HepG2 (cell line): ENCODE measurements around the gene FKBP8. TPM values are rescaled to one million over a fixed set of nuclear protein-coding genes. Genes with fewer than 3 reads are reported as not detected.

ENCODE experiments used
- ATAC-seq: fragments of 200-7000 bp; cut with Tn5 transposase; 3 replicates; pipeline ENCODE4 v1.9.1; 2020; ENCODE audit warnings: mild to moderate bottlenecking, moderate library complexity
- BruUV-seq: library from RNA; stranded (reverse); fragments of 400-500 nt; replicated peaks from 2 replicates; lab custom pipeline; 2021; lab: Mats Ljungman, UMichigan
- CTCF ChIA-PET: fragments of 300-600 bp; formaldehyde crosslinking; extraction: SDS; loops from one replicate; lab custom pipeline; 2021; ENCODE audit warnings: low total read pairs, inconsistent platforms, low intra/inter-chr PET ratio; lab: Yijun Ruan, JAX
- POLR2A ChIA-PET: fragments of 350-600 bp; sonication (Branson Sonifier 250); formaldehyde crosslinking; loops from one replicate; lab custom pipeline; 2020; ENCODE audit warnings: antibody characterized with exemption, inconsistent platforms; lab: Yijun Ruan, JAX
- DNase-seq: peaks from one replicate; pipeline ENCODE4 v3.0.0-alpha.2; 2015; ENCODE audit warnings: low spot score
- FAIRE-seq: peaks from 3 replicates; lab custom pipeline; 2011; peaks lifted over from hg19 to GRCh38; lab: Jason Lieb, UNC
- H2AFZ ChIP-seq: one replicate; pipeline ENCODE4 v1.6.1; 2011; ENCODE audit warnings: low read length, inconsistent platforms
- H3K27ac ChIP-seq: fragments of 300-600 bp; 3 replicates; pipeline ENCODE4 v1.8.0; 2011; ENCODE audit warnings: mixed run types, mild to moderate bottlenecking, mixed read lengths, low read length, inconsistent platforms; ENCODE audit not compliant: insufficient read depth; ENCODE audit errors: extremely low read length
- H3K27me3 ChIP-seq, 2 experiments: fragments of 200-600 bp in 1 of 2; 2 replicates in 1 of 2; 3 replicates in 1 of 2; pipeline versions ENCODE4 v1.6.0 to v1.8.0; 2011; ENCODE audit warnings: low read length in 2 of 2, mild to moderate bottlenecking in 2 of 2, moderate library complexity in 2 of 2, inconsistent platforms in 1 of 2; ENCODE audit not compliant: insufficient read depth in 2 of 2, control insufficient read depth in 1 of 2
- H3K36me3 ChIP-seq, 2 experiments: fragments of 200-600 bp in 1 of 2; replicated peaks in 1 of 2; 2 replicates in 1 of 2; 3 replicates in 1 of 2; pipeline versions ENCODE4 v1.5.1 to v1.8.0; 2011; ENCODE audit warnings: low read length in 2 of 2, inconsistent platforms in 1 of 2; ENCODE audit not compliant: insufficient read depth in 2 of 2, control insufficient read depth in 1 of 2
- H3K4me1 ChIP-seq: 2 replicates; pipeline ENCODE4 v1.5.1; 2012; ENCODE audit warnings: low read length, inconsistent platforms; ENCODE audit not compliant: insufficient read depth
- H3K4me2 ChIP-seq: 2 replicates; pipeline ENCODE4 v1.6.0; 2011; ENCODE audit warnings: low read depth, low read length, inconsistent platforms
- H3K4me3 ChIP-seq, 3 experiments: fragments of 200-600 bp in 1 of 3; sonication (generic), shearing (Covaris generic) in 1 of 3; replicated peaks in 1 of 3; 2 replicates each; pipeline ENCODE4 v1.5.1; 2011 to 2016; ENCODE audit warnings: low read length in 3 of 3, inconsistent platforms in 2 of 3, low read depth in 2 of 3, mild to moderate bottlenecking in 2 of 3, control low read depth in 1 of 3, mixed read lengths in 1 of 3; ENCODE audit not compliant: insufficient read depth in 1 of 3
- H3K79me2 ChIP-seq: one replicate; pipeline ENCODE4 v1.6.1; 2011; ENCODE audit warnings: low read length, inconsistent platforms; ENCODE audit not compliant: insufficient read depth
- H3K9ac ChIP-seq: 2 replicates; pipeline ENCODE4 v1.6.0; 2011; ENCODE audit warnings: mild to moderate bottlenecking, low read depth, low read length, inconsistent platforms; ENCODE audit not compliant: insufficient read depth
- H3K9me3 ChIP-seq: 2 replicates; pipeline ENCODE4 v1.5.1; 2012; ENCODE audit warnings: mild to moderate bottlenecking, low read length
- H4K20me1 ChIP-seq: 2 replicates; pipeline ENCODE4 v1.6.0; 2011; ENCODE audit warnings: inconsistent platforms, mild to moderate bottlenecking, low read length, moderate library complexity; ENCODE audit not compliant: insufficient read depth
- FOSL2 ChIP-seq: sonication (generic); formaldehyde crosslinking; IDR thresholded peaks from 2 replicates; pipeline ENCODE4 v1.4.0; 2020; ENCODE audit warnings: missing genetic modification reagents
- GFI1 ChIP-seq: sonication (generic); formaldehyde crosslinking; IDR thresholded peaks from 2 replicates; pipeline ENCODE4 v1.5.0; 2020; ENCODE audit warnings: missing genetic modification reagents, mild to moderate bottlenecking, borderline replicate concordance
- GPN1 ChIP-seq: sonication (generic); formaldehyde crosslinking; IDR thresholded peaks from 2 replicates; pipeline ENCODE4 v1.5.1; 2020; ENCODE audit warnings: missing genetic modification reagents, borderline replicate concordance
- NBN ChIP-seq: fragments of 450-650 bp; conservative IDR thresholded peaks from 2 replicates; pipeline ENCODE4 v1.6.1; 2017
- NPAS2 ChIP-seq: sonication (generic); formaldehyde crosslinking; IDR thresholded peaks from 2 replicates; pipeline ENCODE4 v1.8.0; 2022; ENCODE audit warnings: mild to moderate bottlenecking, missing genetic modification reagents, borderline replicate concordance
- SMYD3 ChIP-seq: sonication (generic); formaldehyde crosslinking; IDR thresholded peaks from 2 replicates; pipeline ENCODE4 v1.8.1; 2023; ENCODE audit warnings: mild to moderate bottlenecking, missing genetic modification reagents
- SP4 ChIP-seq: sonication (generic); formaldehyde crosslinking; IDR thresholded peaks from 2 replicates; pipeline ENCODE4 v1.8.1; 2023; ENCODE audit warnings: mild to moderate bottlenecking, missing genetic modification reagents
- ZBTB38 ChIP-seq: sonication (generic); formaldehyde crosslinking; IDR thresholded peaks from 2 replicates; pipeline ENCODE4 v1.5.1; 2020; ENCODE audit warnings: mild to moderate bottlenecking, missing genetic modification reagents
- ZBTB7B ChIP-seq: sonication (generic); formaldehyde crosslinking; IDR thresholded peaks from 2 replicates; pipeline ENCODE4 v1.4.0; 2020; ENCODE audit warnings: missing genetic modification reagents
- ZNF274 ChIP-seq: sonication (generic); formaldehyde crosslinking; IDR thresholded peaks from 2 replicates; pipeline ENCODE4 v1.5.1; 2020; ENCODE audit warnings: mild to moderate bottlenecking, missing genetic modification reagents
- ZNF703 ChIP-seq: sonication (generic); formaldehyde crosslinking; IDR thresholded peaks from 2 replicates; pipeline ENCODE4 v1.5.1; 2020; ENCODE audit warnings: missing genetic modification reagents, mild to moderate bottlenecking, moderate library complexity, borderline replicate concordance
- ZNF746 ChIP-seq: sonication (generic); formaldehyde crosslinking; IDR thresholded peaks from 2 replicates; pipeline ENCODE4 v1.8.0; 2022; ENCODE audit warnings: mild to moderate bottlenecking, missing genetic modification reagents
- whole genome bisulfite sequencing: methylation state at CpG from one replicate; pipeline ENCODE4 v1.1.6; 2017; ENCODE audit warnings: low lambda C conversion rate; 5-methylcytosine and 5-hydroxymethylcytosine counted together
- in situ Hi-C: cut with HindIII; loops from 2 replicates; pipeline ENCODE4 v1.10.0; 2017; ENCODE audit warnings: low pct_unique_long_range_greater_than_20kb; ENCODE audit not compliant: extremely low pct_ligation_motif_present
- intact Hi-C: fragments of 100-400 bp; cut with micrococcal nuclease; formaldehyde crosslinking; loops from one replicate; pipeline ENCODE4 v1.10.0; 2022; ENCODE audit not compliant: unreplicated experiment
- polyA plus RNA-seq, 8 experiments: library from polyadenylated mRNA; depleted of rRNA in 3 of 8; stranded (reverse) in 7 of 8; unstranded in 1 of 8; fragments of >200 nt; fragmentation: Illumina TruSeq in 4 of 8; extraction: Trizol in 4 of 8; gene quantifications; 2 replicates each; pipeline versions ENCODE4 v1.2.1 to v1.2.3, GENCODE V29; 2011 to 2016; ENCODE audit warnings: low read depth in 4 of 8, missing spikeins in 1 of 8, mixed read lengths in 1 of 8; ENCODE audit not compliant: insufficient read depth in 1 of 8
- total RNA-seq, 5 experiments: library from RNA; depleted of rRNA; stranded (reverse); fragments of >200 nt; fragmentation: Illumina TruSeq; extraction: Trizol; gene quantifications; 2 replicates each; pipeline ENCODE4 v1.2.3, GENCODE V29; 2016; ENCODE audit warnings: low read depth in 1 of 5
- TF ChIP-seq, protein P1 (sequence below): sonication (generic); formaldehyde crosslinking; IDR thresholded peaks from 2 replicates; pipeline ENCODE4 v1.4.0; 2020; ENCODE audit warnings: missing genetic modification reagents, borderline replicate concordance
- TF ChIP-seq, protein P2 (sequence below): sonication (generic); formaldehyde crosslinking; IDR thresholded peaks from 2 replicates; pipeline ENCODE4 v1.8.1; 2023; ENCODE audit warnings: mild to moderate bottlenecking, moderate library complexity, missing genetic modification reagents
- TF ChIP-seq, protein P3 (sequence below): sonication (generic); formaldehyde crosslinking; conservative IDR thresholded peaks from 2 replicates; pipeline ENCODE4 v1.5.0; 2020; ENCODE audit warnings: missing genetic modification reagents

FKBP8 gene
- total and polyA plus RNA-seq, 2 of the 13 experiments (the other 11 are each of a cell fraction or from before 2014, with no cell fraction given): 81.7 to 93.9 TPM

DNA sequence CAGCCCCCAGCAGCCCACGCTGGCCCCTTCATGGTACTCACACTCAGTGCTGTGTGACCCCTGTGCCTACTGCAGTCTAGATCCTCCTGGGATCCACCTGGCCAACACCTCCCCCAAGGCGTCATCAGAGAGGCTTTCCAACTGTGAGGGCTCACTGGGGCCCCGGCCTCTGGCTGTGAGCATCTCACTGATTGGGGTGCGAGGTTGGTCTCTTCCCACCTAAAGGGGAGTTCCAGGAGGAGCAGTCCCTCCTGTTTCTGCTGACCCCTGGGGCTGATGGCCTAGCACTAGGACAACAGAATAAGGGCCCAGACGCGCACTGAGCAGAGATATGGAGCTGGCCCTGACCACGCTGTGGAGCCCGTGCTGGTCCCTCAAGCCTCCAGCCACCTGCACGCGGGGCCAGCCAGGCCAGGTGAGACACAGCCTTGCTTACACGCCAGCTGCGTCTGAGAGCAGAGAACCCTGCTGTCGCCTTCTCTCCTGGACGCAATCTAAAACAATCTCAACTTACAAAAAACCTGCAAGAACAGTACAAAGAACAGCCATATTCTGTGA is 53.7 kb downstream of the FKBP8 start (continued):
- TF ChIP-seq, protein P1, sequence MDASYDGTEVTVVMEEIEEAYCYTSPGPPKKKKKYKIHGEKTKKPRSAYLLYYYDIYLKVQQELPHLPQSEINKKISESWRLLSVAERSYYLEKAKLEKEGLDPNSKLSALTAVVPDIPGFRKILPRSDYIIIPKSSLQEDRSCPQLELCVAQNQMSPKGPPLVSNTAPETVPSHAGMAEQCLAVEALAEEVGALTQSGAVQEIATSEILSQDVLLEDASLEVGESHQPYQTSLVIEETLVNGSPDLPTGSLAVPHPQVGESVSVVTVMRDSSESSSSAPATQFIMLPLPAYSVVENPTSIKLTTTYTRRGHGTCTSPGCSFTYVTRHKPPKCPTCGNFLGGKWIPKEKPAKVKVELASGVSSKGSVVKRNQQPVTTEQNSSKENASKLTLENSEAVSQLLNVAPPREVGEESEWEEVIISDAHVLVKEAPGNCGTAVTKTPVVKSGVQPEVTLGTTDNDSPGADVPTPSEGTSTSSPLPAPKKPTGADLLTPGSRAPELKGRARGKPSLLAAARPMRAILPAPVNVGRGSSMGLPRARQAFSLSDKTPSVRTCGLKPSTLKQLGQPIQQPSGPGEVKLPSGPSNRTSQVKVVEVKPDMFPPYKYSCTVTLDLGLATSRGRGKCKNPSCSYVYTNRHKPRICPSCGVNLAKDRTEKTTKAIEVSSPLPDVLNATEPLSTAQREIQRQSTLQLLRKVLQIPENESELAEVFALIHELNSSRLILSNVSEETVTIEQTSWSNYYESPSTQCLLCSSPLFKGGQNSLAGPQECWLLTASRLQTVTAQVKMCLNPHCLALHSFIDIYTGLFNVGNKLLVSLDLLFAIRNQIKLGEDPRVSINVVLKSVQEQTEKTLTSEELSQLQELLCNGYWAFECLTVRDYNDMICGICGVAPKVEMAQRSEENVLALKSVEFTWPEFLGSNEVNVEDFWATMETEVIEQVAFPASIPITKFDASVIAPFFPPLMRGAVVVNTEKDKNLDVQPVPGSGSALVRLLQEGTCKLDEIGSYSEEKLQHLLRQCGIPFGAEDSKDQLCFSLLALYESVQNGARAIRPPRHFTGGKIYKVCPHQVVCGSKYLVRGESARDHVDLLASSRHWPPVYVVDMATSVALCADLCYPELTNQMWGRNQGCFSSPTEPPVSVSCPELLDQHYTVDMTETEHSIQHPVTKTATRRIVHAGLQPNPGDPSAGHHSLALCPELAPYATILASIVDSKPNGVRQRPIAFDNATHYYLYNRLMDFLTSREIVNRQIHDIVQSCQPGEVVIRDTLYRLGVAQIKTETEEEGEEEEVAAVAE: no peak
- TF ChIP-seq, protein P2, sequence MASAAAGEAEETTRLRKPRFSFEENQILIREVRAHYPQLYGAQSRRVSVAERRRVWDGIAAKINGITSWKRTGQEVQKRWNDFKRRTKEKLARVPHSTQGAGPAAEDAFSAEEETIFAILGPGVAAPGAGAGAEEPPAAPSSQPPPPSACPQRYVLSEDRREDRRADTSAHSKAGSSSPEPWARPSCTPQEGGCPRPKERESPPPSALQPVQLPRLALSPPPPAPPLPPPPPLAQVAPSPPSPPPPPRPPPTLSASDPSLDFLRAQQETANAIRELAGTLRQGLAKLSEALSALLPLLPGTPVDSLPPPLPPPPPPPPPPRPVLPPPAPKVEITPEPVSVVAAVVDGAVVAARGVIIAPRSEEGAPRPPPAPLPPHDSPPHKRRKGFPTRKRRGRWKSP (CRISPR knock-in tag): no peak
- TF ChIP-seq NPAS2 (CRISPR knock-in tag) (no peak), SP4 (CRISPR knock-in tag) (no peak)

DNA sequence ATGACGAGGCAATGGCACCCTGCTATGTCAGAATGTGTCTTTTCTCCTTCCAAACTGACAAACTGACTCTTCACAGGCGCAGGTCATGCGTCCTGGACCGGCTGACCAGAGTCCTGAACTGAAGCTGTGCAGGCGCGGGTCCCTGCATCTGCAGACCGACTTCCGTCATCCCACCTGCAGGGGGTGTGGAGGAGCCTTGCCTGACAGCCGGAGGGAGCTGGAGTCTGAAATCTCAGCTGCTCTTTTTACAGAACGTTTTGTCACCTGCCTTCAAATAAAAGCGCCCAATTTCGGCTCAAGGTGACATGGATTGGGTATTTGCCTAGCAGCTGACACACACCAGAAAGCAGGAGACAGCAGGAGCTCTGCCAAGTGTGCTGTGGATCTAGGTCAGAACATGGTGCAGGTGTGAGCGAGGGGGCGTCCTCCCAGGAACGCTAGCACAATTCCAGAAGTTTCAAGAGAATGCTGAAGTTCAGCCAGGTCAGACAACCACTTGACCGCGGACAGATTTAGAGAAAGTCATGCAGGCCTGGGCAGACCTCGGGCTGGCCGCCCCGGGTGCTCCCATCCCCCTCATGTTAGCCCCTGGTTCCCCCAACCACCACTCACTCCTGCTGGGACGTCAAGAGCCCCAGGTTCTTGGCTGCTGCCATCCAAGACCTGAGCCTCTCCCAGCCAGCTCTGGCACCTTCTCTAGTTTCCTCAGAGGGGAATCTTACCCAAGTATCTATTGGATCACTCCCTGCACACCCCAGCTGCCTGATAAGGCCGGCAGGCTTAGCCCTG is 54.3 kb downstream of the FKBP8 start:
- Histone ChIP-seq H4K20me1 (peaks cover 85% of the 10 kb centered on the region), H3K79me2 (peaks cover 83% of the 10 kb centered on the region), H3K9ac (no peak overlapping the region), H3K27me3 (no peaks in the 10 kb centered on the region), H3K4me3 (no peak overlapping the region), H3K4me2 (no peak overlapping the region), H3K36me3 (peaks cover 0 to 1% of the 10 kb centered on the region in 2 experiments; a peak in 3 of 5 replicates), H3K4me1 (peaks cover 61% of the 10 kb centered on the region), H2AFZ (no peak overlapping the region), H3K27ac (no peak overlapping the region), H3K9me3 (no peaks in the 10 kb centered on the region)
- peak; percentile 74 for FAIRE-seq
- peak; percentile 50 for DNase-seq
- CTCF ChIA-PET: interaction anchor here (0.6 to 1.6 kb wide), 2 partner anchors 20 to 31 kb away, joined by 3 read pairs; no protein-coding TSS in a partner anchor
- in situ Hi-C loops: no loop called here
- no TSS peak for BruUV-seq
- POLR2A ChIA-PET: interaction anchor here (0.6 to 2.1 kb wide), 5 partner anchors 26 to 83 kb away, joined by 3 to 16 read pairs (median 4); partner anchors contain the start of gene UBA52
- peak; percentile 82 for ATAC-seq
- intact Hi-C loops: loop anchor here (5.0 kb wide), 1 partner anchor 33 kb away; the partner anchor contains the start of gene ELL
- 46% methylated on average over 14 of the region's 22 CpGs for WGBS
- TF ChIP-seq, protein P3, sequence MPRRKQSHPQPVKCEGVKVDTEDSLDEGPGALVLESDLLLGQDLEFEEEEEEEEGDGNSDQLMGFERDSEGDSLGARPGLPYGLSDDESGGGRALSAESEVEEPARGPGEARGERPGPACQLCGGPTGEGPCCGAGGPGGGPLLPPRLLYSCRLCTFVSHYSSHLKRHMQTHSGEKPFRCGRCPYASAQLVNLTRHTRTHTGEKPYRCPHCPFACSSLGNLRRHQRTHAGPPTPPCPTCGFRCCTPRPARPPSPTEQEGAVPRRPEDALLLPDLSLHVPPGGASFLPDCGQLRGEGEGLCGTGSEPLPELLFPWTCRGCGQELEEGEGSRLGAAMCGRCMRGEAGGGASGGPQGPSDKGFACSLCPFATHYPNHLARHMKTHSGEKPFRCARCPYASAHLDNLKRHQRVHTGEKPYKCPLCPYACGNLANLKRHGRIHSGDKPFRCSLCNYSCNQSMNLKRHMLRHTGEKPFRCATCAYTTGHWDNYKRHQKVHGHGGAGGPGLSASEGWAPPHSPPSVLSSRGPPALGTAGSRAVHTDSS (CRISPR knock-in tag): no peak
- TF ChIP-seq FOSL2 (CRISPR knock-in tag) (0 out of 2 replicates have a peak, but pooled peaks have one; percentile 5), SMYD3 (CRISPR knock-in tag) (no peak), ZNF746 (no peak), GFI1 (CRISPR knock-in tag) (peak; percentile 76; the same call in 1 of the 2 replicates), GPN1 (CRISPR knock-in tag) (no peak), ZBTB7B (CRISPR knock-in tag) (no peak), NBN (no peak), ZNF703 (no peak), ZNF274 (CRISPR knock-in tag) (no peak), ZBTB38 (CRISPR knock-in tag) (peak; percentile 74)
